Cortex of kidney (tissue), 1 donor: ENCODE data around the gene DOCK11.

Source experiments
- DNase-seq: peaks from one replicate; lab custom pipeline; 2025; lab: John Stamatoyannopoulos, UW

DOCK11 gene

GRCh38 chrX:118630848-118631247 lies 135.2 kb downstream of the DOCK11 start:
- no peak for DNase-seq

GRCh38 chrX:118631586-118631985 lies 136.0 kb downstream of the DOCK11 start:
- DNase-seq, result no peak

- no peak for DNase-seq
Observed at GRCh38 chrX:118632862-118633261, 137.2 kb downstream of the DOCK11 start.

GRCh38 chrX:118633530-118633929 lies 137.9 kb downstream of the DOCK11 start:
- no peak for DNase-seq

- no peak for DNase-seq
Observed at GRCh38 chrX:118634336-118634735, 138.7 kb downstream of the DOCK11 start.

- no peak for DNase-seq
Observed at GRCh38 chrX:118637997-118638396, 142.4 kb downstream of the DOCK11 start.

GRCh38 chrX:118644378-118644777 lies 148.8 kb downstream of the DOCK11 start:
- no peak for DNase-seq

GRCh38 chrX:118652717-118653116 lies 157.1 kb downstream of the DOCK11 start:
- no peak for DNase-seq

GRCh38 chrX:118654331-118654730 lies 158.7 kb downstream of the DOCK11 start:
- no peak for DNase-seq

- DNase-seq, result no peak
Observed at GRCh38 chrX:118655561-118656246, 160.1 kb downstream of the DOCK11 start.

- no peak for DNase-seq
Observed at GRCh38 chrX:118657413-118657812, 161.8 kb downstream of the DOCK11 start.

- DNase-seq, result no peak
Observed at GRCh38 chrX:118660085-118660484, 164.5 kb downstream of the DOCK11 start.

GRCh38 chrX:118665204-118665603 lies 169.6 kb downstream of the DOCK11 start:
- DNase-seq, result no peak

GRCh38 chrX:118666521-118666920 lies 170.9 kb downstream of the DOCK11 start:
- DNase-seq, result no peak

- DNase-seq, result no peak
Observed at GRCh38 chrX:118669435-118669834, 173.8 kb downstream of the DOCK11 start.

- no peak for DNase-seq
Observed at GRCh38 chrX:118675326-118675965, 179.8 kb downstream of the DOCK11 start.

GRCh38 chrX:118675966-118676349 lies 180.3 kb downstream of the DOCK11 start:
- DNase-seq, result no peak

- DNase-seq, result no peak
Observed at GRCh38 chrX:118677318-118677717, 181.7 kb downstream of the DOCK11 start.

GRCh38 chrX:118679290-118679689 lies 183.7 kb downstream of the DOCK11 start:
- DNase-seq, result no peak

GRCh38 chrX:118682258-118683014 lies 186.8 kb downstream of the DOCK11 start:
- DNase-seq, result no peak

- DNase-seq, result no peak
Observed at GRCh38 chrX:118685393-118685792, 189.8 kb downstream of the DOCK11 start.

- no peak for DNase-seq
Observed at GRCh38 chrX:118688935-118689334, 193.3 kb downstream of the DOCK11 start.

- DNase-seq, result no peak
Observed at GRCh38 chrX:118693843-118694242, 198.2 kb downstream of the DOCK11 start.
